T-cell (primary cell): ENCODE data around the gene AEBP1. TPM values are rescaled to one million over a fixed set of nuclear protein-coding genes. Genes with fewer than 3 reads are reported as not detected.
"Not testable (repeated sequence)": the region's sequence is repeated elsewhere in the genome, so short reads cannot be mapped to it uniquely, and the experiment has no call there.

Source experiments
- ATAC-seq, 4 experiments: fragments of 200-7000 bp in 3 of 4; fragments of 150-1000 bp in 1 of 4; cut with Tn5 transposase; replicated peaks in 1 of 4; 1 replicate in 3 of 4; 2 replicates in 1 of 4; pipeline ENCODE4 v1.10.0; 2021; ENCODE audit warnings: moderate library complexity in 3 of 4, mild to moderate bottlenecking in 2 of 4, moderate number of reproducible peaks in 1 of 4
- CTCF ChIA-PET, 2 donors: fragments of 300-600 bp; sonication (Branson Sonifier 250); formaldehyde crosslinking; loops; one replicate each; lab custom pipeline; 2022; ENCODE audit warnings: antibody characterized with exemption in 2 of 2; lab: Charles Lee
- POLR2A ChIA-PET, 2 donors: fragments of 300-600 bp; sonication (Branson Sonifier 250); formaldehyde crosslinking; loops; one replicate each; lab custom pipeline; 2022; ENCODE audit warnings: antibody characterized with exemption in 2 of 2; lab: Charles Lee
- DNase-seq, 35 experiments: peaks; one replicate each; pipeline versions ENCODE4 v3.0.0 to v3.0.0-alpha.2; 2013 to 2023
- H3K27ac ChIP-seq: one replicate; pipeline ENCODE4 v1.5.1; 2013; ENCODE audit warnings: low read length
- H3K27me3 ChIP-seq, 2 experiments: replicated peaks in 1 of 2; 1 replicate in 1 of 2; 2 replicates in 1 of 2; pipeline versions ENCODE4 v1.6.1 to v1.7.0; 2013; ENCODE audit warnings: low read length in 1 of 2, mixed read lengths in 1 of 2; ENCODE audit not compliant: control insufficient read depth in 2 of 2, insufficient read depth in 2 of 2; ENCODE audit errors: extremely low read depth in 1 of 2
- H3K36me3 ChIP-seq, 2 donors: 1 replicate in 1 of 2; 2 replicates in 1 of 2; pipeline versions ENCODE4 v1.6.1 to v1.7.0; 2013; ENCODE audit warnings: low read length in 1 of 2; ENCODE audit not compliant: control insufficient read depth in 2 of 2, insufficient read depth in 1 of 2; ENCODE audit errors: extremely low read depth in 1 of 2
- H3K4me1 ChIP-seq, 2 experiments: 1 replicate in 1 of 2; 2 replicates in 1 of 2; pipeline versions ENCODE4 v1.6.1 to v1.7.0; 2013; ENCODE audit warnings: low read length in 2 of 2, mixed read lengths in 1 of 2; ENCODE audit not compliant: insufficient read depth in 2 of 2, control insufficient read depth in 1 of 2; ENCODE audit errors: extremely low read depth in 1 of 2
- H3K4me3 ChIP-seq, 2 donors: 1 replicate in 1 of 2; 2 replicates in 1 of 2; pipeline versions ENCODE4 v1.5.1 to v1.7.0; 2013; ENCODE audit warnings: mild to moderate bottlenecking in 2 of 2, low read length in 1 of 2, moderate library complexity in 1 of 2; ENCODE audit not compliant: control insufficient read depth in 1 of 2; ENCODE audit errors: extremely low read depth in 1 of 2
- H3K9me3 ChIP-seq: 2 replicates; pipeline ENCODE4 v1.7.0; 2013
- H3K27ac Mint-ChIP-seq, 2 donors: one replicate each; pipeline ENCODE4 v1.8.0; 2020 to 2021; ENCODE audit warnings: mild to moderate bottlenecking in 2 of 2, mixed read lengths in 2 of 2
- H3K27me3 Mint-ChIP-seq, 2 donors: one replicate each; pipeline ENCODE4 v1.8.0; 2021 to 2022; ENCODE audit warnings: mixed read lengths in 2 of 2
- H3K36me3 Mint-ChIP-seq: one replicate; pipeline ENCODE4 v1.8.0; 2021; ENCODE audit warnings: mixed read lengths
- H3K4me1 Mint-ChIP-seq, 3 donors: one replicate each; pipeline ENCODE4 v1.8.0; 2020 to 2022; ENCODE audit warnings: mixed read lengths in 3 of 3, mild to moderate bottlenecking in 1 of 3
- H3K4me3 Mint-ChIP-seq, 3 donors: one replicate each; pipeline ENCODE4 v1.8.0; 2020 to 2022; ENCODE audit warnings: mild to moderate bottlenecking in 3 of 3, mixed read lengths in 3 of 3, moderate library complexity in 3 of 3
- H3K9me3 Mint-ChIP-seq, 3 donors: one replicate each; pipeline ENCODE4 v1.8.0; 2020 to 2022; ENCODE audit warnings: mixed read lengths in 3 of 3
- WGBS: methylation state at CpG from one replicate; pipeline ENCODE4 v1.1.5; 2013; ENCODE audit warnings: missing lambda C conversion rate; ENCODE audit not compliant: insufficient coverage; 5-methylcytosine and 5-hydroxymethylcytosine counted together
- total RNA-seq, 35 experiments: library from RNA in 6 of 35; stranded (reverse) in 6 of 35; fragments of 120-200 nt in 1 of 35; gene quantifications; one replicate each; pipeline versions ENCODE4 v1.2.1 to v1.2.4 and lab custom pipeline; 2013 to 2026

AEBP1 gene
- total RNA-seq, 5 donors from 2014 or later (not counting 1 experiment from before 2014, with no cell fraction given): 18.1 to 28.4 (median 23.1) TPM

DNA sequence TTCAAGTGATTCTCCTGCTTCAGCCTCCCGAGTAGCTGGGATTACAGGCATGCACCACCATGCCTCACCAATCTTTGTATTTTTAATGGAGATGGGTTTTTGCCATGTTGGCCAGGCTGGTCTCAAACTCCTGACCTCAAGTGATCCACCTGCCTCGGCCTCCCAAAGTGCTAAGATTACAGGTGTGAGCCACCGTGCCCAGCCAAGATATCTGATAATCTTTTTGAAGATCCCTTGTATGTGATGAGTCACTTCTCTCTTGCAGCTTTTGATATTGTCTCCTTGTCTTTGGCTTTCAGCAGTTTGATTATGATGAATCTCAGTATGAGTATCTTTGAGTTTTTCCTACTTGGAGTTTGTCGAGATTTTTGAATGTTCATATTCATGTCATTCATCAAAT lies 22.4 kb downstream of the AEBP1 start:
- H3K4me3 ChIP-seq, H3K27me3 Mint-ChIP-seq, H3K36me3 Mint-ChIP-seq, H3K9me3 ChIP-seq, DNase-seq, H3K9me3 Mint-ChIP-seq, POLR2A ChIA-PET, H3K27ac ChIP-seq, ATAC-seq, H3K36me3 ChIP-seq, H3K27ac Mint-ChIP-seq, H3K4me3 Mint-ChIP-seq: not testable (repeated sequence)
- H3K27me3 ChIP-seq: peaks cover 0 to 11% of the 10 kb centered on the region in 2 experiments
- CTCF ChIA-PET: interaction anchor here in 1 of 2 donors (0.7 kb wide), 1 partner anchor 11 kb away, joined by 3 read pairs; no protein-coding TSS in a partner anchor
- no CpG with 5 or more reads among the region's 4 CpGs for WGBS
- peaks cover 6 to 22% of the 10 kb centered on the region in 2 experiments for H3K4me1 ChIP-seq
- H3K4me1 Mint-ChIP-seq: peaks cover 15 to 19% (median 18%) of the 10 kb centered on the region in 3 donors

- H3K4me3 Mint-ChIP-seq: no peak overlapping the region
- H3K36me3 ChIP-seq: no peaks in the 10 kb centered on the region
- peaks cover 6 to 16% of the 10 kb centered on the region in 2 experiments for H3K4me1 ChIP-seq
- no peaks in the 10 kb centered on the region for H3K9me3 ChIP-seq
- H3K27me3 Mint-ChIP-seq: no peaks in the 10 kb centered on the region
- no peak overlapping the region for H3K27ac Mint-ChIP-seq
- DNase-seq (no peak), ATAC-seq (no peak)
- no peaks in the 10 kb centered on the region for H3K9me3 Mint-ChIP-seq
- H3K4me1 Mint-ChIP-seq: peaks cover 13 to 20% (median 14%) of the 10 kb centered on the region in 3 donors
- ChIA-PET CTCF (interaction anchor here in 1 of 2 donors (0.6 to 0.7 kb wide), 3 partner anchors 10 to 363 kb away, joined by 3 read pairs; no protein-coding TSS in a partner anchor), POLR2A (interaction anchor here in 1 of 2 donors (0.6 to 0.7 kb wide), 2 partner anchors 15 to 628 kb away, joined by 3 read pairs; no protein-coding TSS in a partner anchor)
- peaks cover 0 to 13% of the 10 kb centered on the region in 2 experiments for H3K27me3 ChIP-seq
- H3K27ac ChIP-seq: no peak overlapping the region
- H3K36me3 Mint-ChIP-seq: no peaks in the 10 kb centered on the region
- H3K4me3 ChIP-seq: no peak overlapping the region
These were observed 23.0 kb downstream of the AEBP1 start for GRCh38 chr7:44127161-44127560.

GRCh38 chr7:44128721-44129582 lies 24.8 kb downstream of the AEBP1 start:
- 64% methylated on average over 3 of the region's 6 CpGs for WGBS

DNA sequence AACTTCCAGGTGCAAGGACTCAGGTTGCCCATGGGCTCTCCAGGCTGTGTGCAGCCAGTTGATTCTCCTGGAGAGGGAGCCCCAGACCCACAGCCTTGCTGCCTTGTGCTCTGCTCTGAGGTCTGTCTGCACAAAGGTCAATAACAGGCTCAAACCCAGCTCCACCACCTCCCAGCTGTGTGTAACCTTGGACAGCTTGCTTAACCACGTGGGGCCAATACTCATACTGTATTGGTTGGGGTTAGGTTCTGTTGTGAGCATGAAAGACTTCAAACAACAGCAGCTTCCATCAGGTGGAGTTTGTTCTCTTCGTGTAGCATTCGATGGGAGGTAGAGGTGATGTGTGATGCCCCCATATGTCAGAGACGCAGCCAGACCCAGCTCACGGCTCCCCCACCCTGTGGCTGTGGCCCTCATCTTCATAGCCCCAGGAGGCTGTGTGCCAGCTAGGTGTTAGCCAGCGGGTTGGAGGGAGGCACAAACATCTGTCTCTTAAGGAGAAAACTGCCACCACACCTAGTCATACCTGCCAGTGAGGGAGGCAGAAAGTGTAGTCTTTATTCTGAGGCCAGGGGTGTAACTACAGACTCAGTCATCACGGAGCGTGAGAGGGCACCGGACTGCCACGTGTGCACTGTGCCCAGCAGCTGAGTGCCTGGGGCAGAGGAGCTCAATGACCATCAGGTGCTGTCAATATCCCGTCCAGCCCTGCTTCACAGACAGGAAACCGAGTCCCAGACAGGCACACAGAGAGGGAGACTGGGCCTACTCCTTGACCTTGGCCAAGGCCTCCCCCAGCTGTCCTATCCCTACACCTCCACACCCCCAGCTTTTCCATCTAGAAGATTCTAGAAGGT lies 27.3 kb downstream of the AEBP1 start:
- Histone ChIP-seq H3K27ac (no peak overlapping the region), H3K4me1 (no peaks in the 10 kb centered on the region), H3K9me3 (no peaks in the 10 kb centered on the region), H3K27me3 (peaks cover 0 to 11% of the 10 kb centered on the region in 2 experiments), H3K36me3 (no peaks in the 10 kb centered on the region), H3K4me3 (no peak overlapping the region)
- ChIA-PET POLR2A (no interaction called here), CTCF (no interaction called here)
- Mint-ChIP-seq H3K4me3 (no peak overlapping the region), H3K4me1 (peaks cover 0 to 4% (median 0%) of the 10 kb centered on the region in 3 donors), H3K36me3 (no peaks in the 10 kb centered on the region), H3K9me3 (no peaks in the 10 kb centered on the region), H3K27ac (no peak overlapping the region), H3K27me3 (no peaks in the 10 kb centered on the region)
- DNase-seq: no peak
- WGBS: 61% methylated on average over 9 of the region's 12 CpGs
- no peak for ATAC-seq

More at GRCh38 chr7:44128721-44129582, 24.8 kb downstream of the AEBP1 start:
- H3K27ac Mint-ChIP-seq: no peak overlapping the region
- peaks cover 0 to 5% of the 10 kb centered on the region in 2 experiments for H3K4me1 ChIP-seq
- DNase-seq: no peak
- CTCF ChIA-PET: interaction anchor here in 1 of 2 donors (0.5 kb wide), 1 partner anchor 97 kb away, joined by 4 read pairs; no protein-coding TSS in a partner anchor
- H3K36me3 Mint-ChIP-seq: no peaks in the 10 kb centered on the region
- POLR2A ChIA-PET: no interaction called here
- H3K4me1 Mint-ChIP-seq: peaks cover 3 to 9% (median 3%) of the 10 kb centered on the region in 3 donors
- H3K27me3 ChIP-seq: peaks cover 0 to 11% of the 10 kb centered on the region in 2 experiments
- no peaks in the 10 kb centered on the region for H3K9me3 ChIP-seq
- H3K4me3 ChIP-seq: no peak overlapping the region
- no peak for ATAC-seq
- H3K36me3 ChIP-seq: no peaks in the 10 kb centered on the region
- H3K9me3 Mint-ChIP-seq: no peaks in the 10 kb centered on the region
- no peak overlapping the region for H3K4me3 Mint-ChIP-seq
- H3K27me3 Mint-ChIP-seq: no peaks in the 10 kb centered on the region
- H3K27ac ChIP-seq: no peak overlapping the region

DNA sequence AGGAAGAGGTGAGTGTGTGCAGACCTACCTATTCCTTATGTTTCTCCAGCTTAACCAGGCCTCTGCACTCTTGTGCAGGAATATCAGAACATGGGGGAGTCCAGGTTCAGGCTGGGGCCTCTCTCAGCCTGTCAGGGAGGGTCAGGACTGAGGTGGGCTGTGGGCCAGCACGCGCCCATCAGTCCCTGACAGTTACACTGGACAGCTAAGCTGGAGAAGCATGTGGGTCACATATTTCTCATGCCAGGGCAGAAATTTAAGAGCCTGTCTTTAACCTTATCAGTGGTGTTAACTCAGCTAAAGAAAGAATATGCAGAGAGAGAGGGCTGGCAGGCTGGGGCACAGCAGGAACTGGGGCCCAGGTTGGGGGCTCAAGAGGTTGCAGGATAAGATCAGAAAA lies 27.9 kb downstream of the AEBP1 start:
- WGBS: no CpG with 5 or more reads among the region's 2 CpGs
- Mint-ChIP-seq H3K4me1 (peaks cover 0 to 4% (median 0%) of the 10 kb centered on the region in 3 donors), H3K4me3 (no peak overlapping the region), H3K36me3 (no peaks in the 10 kb centered on the region), H3K9me3 (no peaks in the 10 kb centered on the region), H3K27me3 (no peaks in the 10 kb centered on the region), H3K27ac (no peak overlapping the region)
- Histone ChIP-seq H3K27ac (no peak overlapping the region), H3K36me3 (no peaks in the 10 kb centered on the region), H3K9me3 (no peaks in the 10 kb centered on the region), H3K4me3 (no peak overlapping the region), H3K27me3 (peaks cover 0 to 11% of the 10 kb centered on the region in 2 experiments), H3K4me1 (no peaks in the 10 kb centered on the region)
- ATAC-seq (no peak), DNase-seq (no peak)
- ChIA-PET CTCF (no interaction called here), POLR2A (no interaction called here)

DNA sequence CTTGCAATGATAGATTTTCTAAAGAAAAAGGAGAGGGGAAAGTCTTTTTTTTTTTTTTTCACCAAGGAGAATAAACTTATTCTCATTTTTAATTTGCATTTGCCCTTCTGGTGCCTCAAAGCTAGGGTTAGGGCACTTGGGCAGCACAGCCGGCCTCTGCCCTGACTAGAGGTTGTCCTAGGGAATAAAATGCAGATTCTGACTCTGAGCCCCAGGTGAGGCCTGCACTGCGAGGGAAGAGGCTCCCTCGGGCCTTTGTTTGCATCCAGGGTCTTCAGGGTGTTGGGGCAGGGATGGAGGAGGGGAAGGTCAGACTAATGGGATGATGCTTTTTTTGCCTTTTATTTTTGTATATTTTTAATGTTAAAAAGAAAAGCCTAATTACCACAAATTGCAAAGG lies 29.1 kb downstream of the AEBP1 start:
- Mint-ChIP-seq H3K4me1 (peaks cover 0 to 4% (median 0%) of the 10 kb centered on the region in 3 donors), H3K27ac (no peak overlapping the region), H3K36me3 (no peaks in the 10 kb centered on the region), H3K27me3 (no peaks in the 10 kb centered on the region), H3K4me3 (no peak overlapping the region), H3K9me3 (no peaks in the 10 kb centered on the region)
- no peak for ATAC-seq
- CTCF ChIA-PET: interaction anchor here in 1 of 2 donors (0.7 kb wide), 1 partner anchor 30 kb away, joined by 5 read pairs; no protein-coding TSS in a partner anchor
- Histone ChIP-seq H3K4me1 (no peaks in the 10 kb centered on the region), H3K36me3 (no peaks in the 10 kb centered on the region), H3K4me3 (no peak overlapping the region), H3K27ac (no peak overlapping the region), H3K9me3 (no peaks in the 10 kb centered on the region), H3K27me3 (peaks cover 0 to 11% of the 10 kb centered on the region in 2 experiments)
- DNase-seq: no peak
- POLR2A ChIA-PET: no interaction called here
- 62% methylated on average over 2 of the region's 3 CpGs for WGBS
